ENCODE data around the gene LYPD4.
"Not testable (repeated sequence)": the region's sequence is repeated elsewhere in the genome, so short reads cannot be mapped to it uniquely, and the experiment has no call there.

The LYPD4 gene

DNA sequence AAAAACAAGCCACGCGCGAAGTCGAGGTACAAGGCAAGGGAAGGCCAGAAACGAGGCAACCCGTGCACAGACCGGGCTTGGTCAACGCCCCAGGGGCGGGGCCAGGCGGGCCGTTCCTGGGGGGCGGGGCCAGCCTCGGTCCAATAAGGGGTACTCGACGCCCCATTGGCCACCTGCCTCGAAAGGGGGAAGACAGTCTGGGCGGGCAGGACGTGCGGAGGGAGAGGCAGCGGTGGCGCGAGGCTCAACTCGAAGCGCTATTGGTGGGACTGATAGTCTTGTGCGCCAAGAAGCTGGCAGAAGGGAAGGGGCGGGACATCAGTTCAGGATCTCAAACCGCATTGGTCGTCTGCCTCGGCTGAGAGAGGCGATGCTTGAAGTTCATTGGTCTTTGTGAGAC, at the start of gene LYPD4:
LYPD4 (minus strand) TSS at position 83 of the 400 bp plus-strand sequence. CDS start 5,398 bp downstream, outside the sequence.
- DNase-seq (ENCODE audit: low read depth), result no peak

GRCh38 chr19:41893899-41894298, 49.4 kb upstream of the LYPD4 start:
- DNase-seq (ENCODE audit: low read depth), result peak; percentile 43

DNA sequence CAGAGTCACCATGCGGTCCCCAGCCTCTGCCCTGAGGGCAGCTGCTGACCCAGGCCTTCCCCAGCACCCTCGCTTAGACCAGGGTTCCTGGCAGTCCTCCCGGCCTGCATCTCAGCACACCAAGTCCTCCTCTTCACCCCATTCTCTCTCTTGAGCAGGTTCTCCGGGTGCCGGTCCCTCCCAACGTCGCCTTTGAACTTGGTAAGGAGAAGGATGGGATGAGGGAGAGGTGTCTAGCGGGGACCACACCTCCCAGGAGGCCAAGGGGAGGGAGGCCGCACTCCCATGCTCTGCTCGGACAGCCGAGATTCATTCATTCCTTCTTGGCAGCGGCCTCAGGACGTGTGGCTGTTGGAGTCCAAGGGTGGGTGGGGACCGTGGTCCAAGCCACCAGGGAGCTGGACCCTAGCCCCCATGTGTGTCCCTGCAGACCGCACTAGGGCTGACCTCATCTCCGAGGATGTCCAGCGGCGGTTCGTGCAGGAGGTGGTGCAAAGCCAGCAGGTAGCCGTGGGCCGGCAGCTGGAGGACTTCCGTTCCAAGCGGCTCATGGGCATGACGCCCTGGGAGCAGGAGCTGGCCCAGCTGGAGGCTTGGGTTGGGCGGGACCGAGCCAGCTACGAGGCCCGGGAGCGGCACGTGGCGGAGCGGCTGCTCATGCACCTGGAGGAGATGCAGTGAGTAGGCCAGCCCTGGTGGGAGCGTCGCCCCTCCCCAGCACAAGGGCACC, 47.9 kb upstream of the LYPD4 start:
- DNase-seq (ENCODE audit: low read depth), result no peak

DNA sequence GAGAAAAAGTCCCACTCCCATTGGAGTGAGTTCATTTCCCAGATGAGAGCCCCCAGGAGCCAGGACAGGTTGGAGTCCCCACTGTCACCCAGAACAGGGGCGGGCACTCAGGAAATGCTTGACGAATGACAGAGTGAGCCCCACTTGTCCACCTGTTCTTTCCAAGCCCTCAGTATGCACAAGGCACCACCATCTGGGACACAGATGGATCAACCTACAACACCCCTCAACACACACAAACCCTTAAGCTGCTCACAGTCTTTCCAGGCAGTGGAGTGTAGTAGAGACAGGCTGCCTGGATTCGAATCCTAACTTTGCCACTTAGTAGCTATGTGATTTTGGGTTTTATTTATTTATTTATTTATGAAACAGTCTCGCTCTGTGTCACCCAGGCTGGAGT, 46.5 kb upstream of the LYPD4 start:
- no peak for DNase-seq (ENCODE audit: low read depth)

DNA sequence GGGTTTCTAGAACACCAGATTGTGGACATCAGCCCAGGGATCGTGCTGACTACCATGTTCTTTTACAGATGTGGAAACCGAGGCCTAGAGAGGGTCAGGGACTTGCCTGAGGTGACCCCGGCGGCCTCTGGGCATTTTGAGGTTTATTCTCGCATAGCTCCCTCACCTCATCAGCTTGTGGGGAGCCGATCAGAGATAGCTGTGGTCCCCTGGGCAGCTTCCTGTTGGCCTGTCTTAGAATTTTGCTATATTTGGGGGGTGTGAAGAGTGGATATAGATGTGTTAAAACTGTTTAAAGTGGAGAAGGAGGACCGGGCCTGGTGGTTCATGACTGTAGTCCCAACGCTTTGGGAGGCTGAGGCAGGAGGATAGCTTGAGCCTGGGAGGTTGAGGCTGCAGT, 45.4 kb upstream of the LYPD4 start:
- DNase-seq (ENCODE audit: low read depth), result no peak

GRCh38 chr19:41888926-41889325, 44.4 kb upstream of the LYPD4 start:
- DNase-seq (ENCODE audit: low read depth), result no peak

GRCh38 chr19:41887711-41888382, 43.4 kb upstream of the LYPD4 start:
- DNase-seq (ENCODE audit: low read depth), result peak; percentile 96

DNA sequence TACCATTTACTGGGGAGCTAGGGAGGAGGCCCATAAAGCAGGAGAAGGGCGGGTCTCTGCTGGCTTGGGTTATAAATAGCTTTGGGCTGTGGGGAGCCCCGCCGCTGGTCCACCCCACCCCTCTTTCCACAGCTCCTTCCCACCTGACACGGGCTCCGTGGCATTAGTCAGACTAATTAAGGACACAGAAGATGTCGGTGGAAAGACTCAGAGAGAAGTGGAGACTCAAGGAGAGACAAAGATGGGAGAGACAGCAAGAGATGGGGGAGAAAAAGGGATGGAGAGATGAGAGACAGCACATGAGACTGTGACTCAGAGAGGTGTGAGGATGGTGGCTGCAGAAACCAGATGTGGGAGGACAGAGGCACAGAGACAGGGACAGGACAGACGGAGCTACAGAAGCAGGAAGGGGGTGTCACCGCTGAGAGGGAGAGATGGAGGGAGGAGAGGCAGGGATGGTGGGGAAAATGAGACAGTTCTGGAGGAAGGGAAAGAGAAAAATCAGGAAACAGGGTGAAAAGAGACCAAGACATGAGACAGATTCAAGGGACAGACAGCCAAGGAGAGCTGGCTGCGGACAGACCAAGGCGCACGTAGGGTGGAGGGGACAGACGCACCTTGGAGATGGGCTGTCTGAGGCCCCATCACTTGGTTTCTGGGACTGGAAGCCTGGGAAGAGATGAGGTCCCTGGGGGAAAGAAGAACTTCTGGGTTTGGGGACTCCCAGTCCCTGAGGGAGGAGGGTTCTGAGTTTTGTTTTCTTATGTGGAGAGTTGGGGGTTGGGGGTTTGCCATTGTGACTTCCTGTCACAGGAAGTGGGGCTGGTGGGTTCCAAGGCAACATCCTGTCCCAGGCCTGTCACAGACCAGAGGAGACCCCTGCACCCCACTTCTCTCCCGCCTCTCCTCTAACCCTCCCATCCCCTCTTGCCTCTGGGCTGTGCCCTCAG, 42.6 kb upstream of the LYPD4 start:
- DNase-seq (ENCODE audit: low read depth), result peak; percentile 36

DNA sequence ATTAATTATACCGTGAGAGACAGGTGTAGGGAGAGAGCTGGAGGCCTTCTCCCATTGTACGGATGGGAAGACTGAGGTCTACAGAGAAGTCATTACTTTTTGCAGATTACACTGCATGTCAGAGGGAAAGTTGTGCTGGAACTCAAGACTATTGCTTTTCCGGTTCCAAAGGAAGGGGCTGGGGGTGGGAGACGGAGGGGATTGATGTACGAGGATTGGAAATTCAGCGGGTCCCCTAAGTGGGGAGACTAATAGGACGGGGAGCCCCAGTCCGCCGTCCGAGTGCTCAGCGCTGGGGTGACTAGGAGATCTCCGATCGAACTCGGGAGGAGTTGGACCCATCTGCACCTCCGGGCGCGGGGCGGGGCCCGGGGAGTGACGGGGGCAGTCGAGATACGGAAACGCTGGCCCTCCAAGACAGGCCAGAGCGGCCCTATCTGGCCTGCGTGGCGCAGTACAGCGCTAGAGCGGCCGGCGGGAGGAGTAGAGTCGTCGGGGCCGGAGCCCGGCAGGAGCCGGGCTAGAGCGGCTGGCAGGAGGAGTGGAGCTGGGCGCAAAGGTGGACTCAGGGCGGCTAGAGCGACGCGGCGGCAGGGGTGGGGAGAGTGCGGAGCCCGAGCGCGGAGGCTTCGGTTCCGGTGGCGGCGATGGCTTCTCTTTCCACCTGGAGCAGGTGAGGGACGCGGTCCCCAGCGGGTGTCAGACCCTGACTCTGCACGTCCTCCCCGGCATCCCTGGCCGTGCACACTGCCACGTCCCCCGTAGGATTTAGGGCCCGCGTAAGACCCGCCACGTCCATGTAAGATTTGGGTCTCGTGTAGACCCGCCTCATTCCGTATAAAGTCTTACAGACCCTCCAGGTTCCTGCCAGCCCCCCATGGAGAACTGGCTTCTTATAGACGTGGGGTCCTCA, 39.6 kb upstream of the LYPD4 start:
- DNase-seq (ENCODE audit: low read depth), result peak; percentile 98

GRCh38 chr19:41883463-41883820, 39.0 kb upstream of the LYPD4 start:
- DNase-seq (ENCODE audit: low read depth), result no peak

DNA sequence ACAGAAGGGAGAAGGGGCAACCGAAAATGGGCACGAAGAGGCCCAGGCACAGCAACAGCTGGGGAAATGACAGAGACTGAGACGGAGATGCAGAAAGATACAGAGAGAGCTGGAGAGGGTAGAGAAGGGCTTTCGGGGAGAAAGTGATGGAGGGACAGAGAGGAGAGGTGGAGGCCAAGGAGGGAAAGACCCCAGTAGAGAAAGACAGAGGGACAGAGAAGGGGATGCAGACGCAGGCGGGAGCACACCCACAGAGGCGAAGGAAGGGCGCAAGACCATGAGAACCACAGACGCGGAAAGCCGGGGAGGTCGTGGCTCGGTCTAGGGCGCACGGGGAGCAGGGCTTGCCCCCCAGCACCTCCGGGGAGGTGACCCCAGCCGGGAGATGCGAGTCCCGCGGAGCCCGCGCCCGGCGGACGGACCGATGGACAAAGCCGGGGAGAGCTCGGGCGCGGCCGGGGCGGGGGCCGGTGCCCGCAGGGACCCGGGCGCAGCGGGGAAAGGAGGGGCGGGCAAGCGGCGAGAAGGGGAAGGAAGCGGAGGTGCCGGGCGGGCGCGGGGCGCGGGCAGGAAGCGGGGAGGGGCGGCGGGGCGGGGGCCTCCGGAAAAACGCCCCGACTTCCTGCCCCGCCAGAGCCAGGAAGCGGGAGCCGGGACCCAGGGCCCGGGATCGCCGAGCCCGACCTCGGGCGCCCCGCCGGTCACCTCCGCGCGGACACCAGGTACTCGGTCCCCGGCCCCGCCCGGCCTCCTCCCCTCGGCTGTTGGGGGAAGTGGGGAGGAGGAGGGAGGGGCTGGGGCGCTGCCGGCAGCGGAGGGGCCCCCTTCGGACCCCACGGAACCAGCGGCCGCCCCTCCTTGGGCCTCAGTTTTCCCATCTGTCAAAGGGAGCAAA, 38.3 kb upstream of the LYPD4 start, which contains the start of gene ARHGEF1:
ARHGEF1 (plus strand) TSS at position 617 of the 895 bp plus-strand sequence. CDS start 4,899 bp downstream, outside the sequence.
- peak; percentile 63 for DNase-seq (ENCODE audit: low read depth)

- DNase-seq (ENCODE audit: low read depth), result no peak
These were observed 35.8 kb upstream of the LYPD4 start for GRCh38 chr19:41880329-41880708.

- DNase-seq (ENCODE audit: low read depth), result no peak
These were observed 35.3 kb upstream of the LYPD4 start for GRCh38 chr19:41879670-41880328.

- DNase-seq (ENCODE audit: low read depth), result no peak
These were observed 34.6 kb upstream of the LYPD4 start for GRCh38 chr19:41879080-41879479.

GRCh38 chr19:41877916-41878905, 33.7 kb upstream of the LYPD4 start:
- no peak for DNase-seq (ENCODE audit: low read depth)

GRCh38 chr19:41876847-41877832, 32.7 kb upstream of the LYPD4 start, which contains the start of gene CD79A:
Gene CD79A, plus strand, starts transcription at chr19:41877279. Its CDS starts 26 bp downstream, at chr19:41877305.
- DNase-seq (ENCODE audit: low read depth), result no peak

DNA sequence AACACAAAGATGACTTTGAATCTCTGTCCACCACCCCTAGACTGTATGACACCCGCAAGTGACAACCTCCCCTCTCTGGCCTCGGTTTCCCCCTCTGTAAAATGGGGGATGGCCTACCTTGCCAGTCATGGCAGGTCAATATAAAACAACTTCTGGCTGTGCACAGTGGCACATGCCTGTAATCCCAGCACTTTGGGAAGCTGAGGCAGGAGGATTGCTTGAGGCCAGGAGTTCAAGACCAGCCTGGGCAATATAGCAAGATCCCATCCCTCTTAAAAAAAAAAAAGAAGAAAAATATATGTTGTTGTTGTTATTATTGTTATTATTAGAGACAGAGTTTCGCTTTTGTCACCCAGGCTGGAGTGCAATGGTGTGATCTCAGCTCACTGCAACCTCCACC, 31.5 kb upstream of the LYPD4 start:
- not testable (repeated sequence) for DNase-seq (ENCODE audit: low read depth)
